Stimulated activated CD4-positive, alpha-beta T cell treated with anti-CD3 and anti-CD28 coated beads, Interleukin-12 subunit alpha, Interleukin-12 subunit beta, amount 100 ng/mL, for 4 hours (primary cell): ENCODE data around the gene ANKS1A.

Source experiments
- DNase-seq: peaks from one replicate; pipeline ENCODE4 v3.0.0-alpha.2; 2020

The ANKS1A gene

DNA sequence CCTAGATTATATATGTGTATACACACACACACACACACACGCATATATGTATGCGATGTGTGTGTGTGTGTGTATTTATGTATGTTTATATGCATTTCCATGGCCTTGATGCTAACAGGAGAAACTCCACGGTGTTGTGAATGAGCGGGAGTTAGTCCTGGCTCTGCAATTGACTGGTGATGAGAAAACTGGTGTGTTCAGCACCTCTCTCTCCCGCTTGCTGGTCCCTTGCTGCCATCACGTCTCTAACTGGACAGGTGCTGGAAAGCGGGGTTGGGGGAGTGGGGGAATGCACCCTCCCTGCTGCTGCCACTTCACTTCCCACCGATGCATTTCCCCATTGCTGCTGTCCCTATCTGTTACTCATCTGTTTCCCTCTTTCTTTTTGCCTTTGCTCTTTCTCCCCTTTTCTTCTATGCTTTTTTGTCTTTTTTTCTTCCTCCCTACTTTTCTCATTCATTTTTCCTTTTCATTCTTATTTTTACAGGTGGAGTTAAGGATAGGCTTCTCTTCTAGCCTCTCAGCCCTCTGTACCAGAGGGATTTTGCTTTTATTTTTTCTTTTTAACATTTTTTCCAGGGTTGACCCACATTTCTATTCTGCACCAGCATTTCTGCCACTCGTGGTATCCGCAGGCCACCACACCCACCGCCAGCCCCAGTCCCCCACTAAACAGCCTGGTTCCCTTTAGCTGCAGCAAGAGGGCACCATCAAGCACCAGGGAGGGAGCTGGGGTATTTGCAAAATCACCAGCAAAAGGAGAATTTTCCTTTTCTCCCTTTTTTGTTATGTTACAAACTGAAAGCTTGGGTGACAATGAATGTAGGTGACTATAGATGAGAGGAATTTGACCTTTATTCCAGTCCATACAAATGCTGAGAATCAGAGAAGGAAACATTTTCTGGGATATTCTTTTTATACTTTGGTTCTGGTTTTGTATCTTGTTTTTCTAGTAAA is 136.5 kb downstream of the ANKS1A start:
- no peak for DNase-seq

DNA sequence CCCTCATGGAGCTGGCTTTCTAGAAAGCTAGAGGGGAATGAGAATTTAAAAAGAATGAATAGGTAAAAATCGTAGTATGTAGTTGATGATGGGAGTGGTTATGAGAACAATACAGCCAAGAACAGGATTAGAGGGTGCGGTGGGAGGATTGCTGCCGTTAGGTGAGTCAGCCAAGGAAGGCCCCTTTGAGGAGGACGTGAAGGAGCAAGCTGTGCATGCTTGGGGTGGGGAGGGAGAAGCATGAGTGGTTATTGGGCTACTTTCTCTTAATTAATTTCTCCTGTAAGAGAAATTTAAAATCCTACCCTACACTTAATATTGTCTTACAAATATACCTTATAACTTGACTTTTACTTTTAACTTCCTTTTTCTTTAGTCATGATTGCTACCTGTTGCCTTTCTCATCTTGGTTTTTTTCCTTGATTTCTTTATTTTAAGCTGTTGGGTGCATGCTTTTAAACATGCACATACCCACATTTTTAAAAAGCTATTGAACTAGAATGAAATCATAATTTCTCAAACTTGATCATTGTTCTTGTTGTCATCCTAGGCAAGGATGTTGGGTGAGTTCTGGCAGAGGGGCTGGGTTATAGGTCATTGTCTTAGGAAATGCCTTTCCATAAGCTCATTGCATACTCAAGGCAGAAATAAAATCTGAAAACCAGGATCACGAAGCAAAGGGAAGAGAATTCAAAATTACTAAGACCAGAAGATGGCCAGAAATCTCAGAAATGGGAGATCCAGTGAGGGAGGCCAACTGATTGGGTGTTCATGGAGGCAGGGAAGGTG is 137.6 kb downstream of the ANKS1A start:
- DNase-seq, result no peak

DNA sequence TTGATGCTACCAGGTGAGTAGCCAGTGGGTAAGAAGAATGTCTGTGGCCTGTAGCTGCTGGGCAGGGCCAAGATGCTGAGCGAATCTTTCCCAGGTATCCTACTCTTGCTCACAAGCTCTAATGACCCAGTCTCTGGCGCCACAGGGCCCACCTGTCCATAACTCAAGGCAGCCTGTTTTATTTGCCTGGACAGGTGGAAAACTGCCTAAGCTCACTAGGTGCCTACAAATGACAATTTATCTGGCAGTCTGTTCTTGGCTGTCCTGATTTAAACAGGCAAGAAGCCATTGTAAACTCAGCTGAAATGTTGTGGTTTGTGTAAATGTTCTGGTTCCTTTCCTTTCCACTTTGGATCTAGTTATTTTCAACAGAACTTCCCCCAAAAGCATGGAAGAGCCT is 138.8 kb downstream of the ANKS1A start:
- no peak for DNase-seq

DNA sequence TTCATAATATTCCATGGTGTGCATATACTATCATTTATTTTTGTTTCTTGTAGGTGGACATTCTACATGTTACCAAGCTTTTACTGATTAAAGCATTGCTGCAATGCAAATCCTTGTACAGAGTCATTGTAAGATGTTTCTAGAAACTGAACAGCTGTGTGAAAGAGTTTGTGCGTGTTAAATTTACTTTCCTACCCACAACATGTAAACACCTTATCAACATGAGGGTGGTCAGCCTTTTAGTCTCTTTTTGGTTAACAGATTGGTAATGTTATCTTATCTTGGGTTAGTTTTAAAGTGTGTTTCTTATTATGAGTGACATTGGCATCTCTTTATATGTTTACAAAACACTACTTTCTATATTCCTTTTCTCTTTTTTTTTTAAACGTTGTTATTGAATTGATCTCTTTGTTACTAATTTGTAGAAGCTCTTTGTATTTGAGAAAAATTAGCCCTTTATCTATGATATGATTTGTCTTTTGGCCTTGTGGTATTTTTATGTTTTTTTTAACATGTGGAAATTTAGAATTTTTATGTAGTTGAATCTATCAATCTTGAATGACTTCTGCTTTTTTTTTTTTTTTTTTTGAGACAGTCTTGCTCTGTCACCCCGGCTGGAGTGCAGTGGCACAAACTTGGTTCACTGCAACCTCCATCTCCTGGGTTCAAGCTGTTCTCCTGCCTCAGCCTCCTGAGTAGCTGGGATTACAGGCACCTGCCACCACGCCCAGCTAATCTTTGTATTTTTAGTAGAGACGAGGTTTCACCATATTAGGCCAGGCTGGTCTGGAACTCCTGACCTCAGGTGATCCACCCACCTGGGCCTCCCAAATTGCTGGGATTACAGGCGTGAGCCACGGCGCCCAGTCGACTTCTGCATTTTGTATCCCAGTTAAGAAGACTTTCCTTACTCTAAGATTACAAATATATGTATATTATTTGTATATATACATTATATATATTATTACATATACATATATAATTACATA is 140.0 kb downstream of the ANKS1A start:
- no peak for DNase-seq

DNA sequence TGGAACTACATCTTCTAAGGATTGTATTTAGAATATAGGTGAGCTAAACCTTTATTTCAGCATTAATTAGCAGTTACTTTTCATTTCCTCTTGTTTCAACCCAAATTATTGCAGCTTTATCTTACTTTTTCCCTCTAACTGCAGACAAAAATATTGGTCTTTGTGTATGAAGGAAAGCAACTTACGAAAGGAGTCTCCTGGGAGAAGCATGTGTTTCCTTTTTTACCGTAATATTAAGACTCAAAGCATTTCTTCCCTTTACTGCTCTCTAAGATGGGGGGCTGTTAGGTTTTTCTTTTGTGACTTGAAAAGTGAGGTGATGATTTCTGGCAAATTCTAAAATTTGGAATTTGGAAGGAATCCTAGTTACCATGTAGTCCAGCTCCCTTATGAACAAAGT is 141.0 kb downstream of the ANKS1A start:
- no peak for DNase-seq

DNA sequence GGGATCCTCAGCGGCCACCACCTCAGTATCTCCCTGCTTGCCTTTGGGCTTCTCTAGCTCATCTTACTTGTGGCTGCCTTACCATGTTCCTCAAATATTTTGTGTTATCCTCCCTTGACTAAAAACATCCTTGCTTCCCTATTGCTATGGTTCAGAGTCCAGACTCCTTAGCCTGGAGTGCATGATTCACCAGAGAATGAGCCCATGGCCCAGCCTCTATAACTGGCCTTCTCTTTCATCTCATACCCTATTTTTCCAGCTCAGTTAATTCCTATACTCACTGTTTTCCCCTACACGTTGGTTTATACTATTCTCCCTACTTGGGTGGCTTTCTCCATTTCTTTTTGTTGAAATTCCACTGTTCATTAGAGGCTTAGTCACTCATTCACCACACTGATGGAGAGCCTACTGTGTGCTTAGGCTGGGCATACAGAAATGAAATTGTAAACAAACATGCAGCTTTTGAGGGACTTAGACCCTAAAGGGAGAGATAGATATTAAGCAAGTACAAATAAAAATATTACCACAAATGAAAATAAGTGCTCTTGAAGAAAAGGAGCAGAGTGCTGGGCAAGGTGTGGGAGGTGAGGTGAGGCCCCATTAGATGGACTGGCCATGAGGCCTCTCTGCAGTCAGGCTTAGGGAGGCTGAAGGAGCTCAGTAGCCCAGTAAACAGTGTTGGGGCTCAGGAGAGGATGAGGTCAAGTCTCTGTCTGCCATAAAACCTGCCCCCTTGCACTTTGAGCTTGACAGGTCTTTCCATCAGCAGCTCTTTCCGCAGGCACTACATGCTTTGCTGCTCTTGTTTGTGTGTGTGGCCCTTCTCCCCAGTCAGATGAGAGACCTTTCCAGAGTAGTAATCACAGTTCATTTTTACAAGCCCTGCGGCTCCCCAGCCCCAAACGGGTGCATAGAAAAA is 142.8 kb downstream of the ANKS1A start:
- no peak for DNase-seq

DNA sequence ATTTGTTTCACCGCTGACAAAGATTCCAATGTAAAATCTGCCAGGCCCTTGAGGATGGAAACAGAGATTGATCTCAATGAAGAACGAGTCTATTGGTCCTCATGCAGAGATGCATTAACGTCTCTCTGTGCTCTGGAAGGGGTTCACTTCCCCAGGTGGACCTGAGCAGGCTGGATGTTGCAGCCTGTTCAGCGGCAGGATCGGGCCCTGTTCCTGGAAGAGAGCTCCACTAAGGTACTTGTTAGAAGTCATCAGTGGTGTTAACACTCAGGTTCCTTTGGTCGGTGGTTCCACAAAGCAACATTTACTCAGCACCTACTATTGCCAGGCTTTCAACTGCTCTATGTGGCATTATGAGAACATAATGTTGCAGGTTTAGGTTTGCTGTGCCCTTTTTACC is 144.6 kb downstream of the ANKS1A start:
- no peak for DNase-seq

DNA sequence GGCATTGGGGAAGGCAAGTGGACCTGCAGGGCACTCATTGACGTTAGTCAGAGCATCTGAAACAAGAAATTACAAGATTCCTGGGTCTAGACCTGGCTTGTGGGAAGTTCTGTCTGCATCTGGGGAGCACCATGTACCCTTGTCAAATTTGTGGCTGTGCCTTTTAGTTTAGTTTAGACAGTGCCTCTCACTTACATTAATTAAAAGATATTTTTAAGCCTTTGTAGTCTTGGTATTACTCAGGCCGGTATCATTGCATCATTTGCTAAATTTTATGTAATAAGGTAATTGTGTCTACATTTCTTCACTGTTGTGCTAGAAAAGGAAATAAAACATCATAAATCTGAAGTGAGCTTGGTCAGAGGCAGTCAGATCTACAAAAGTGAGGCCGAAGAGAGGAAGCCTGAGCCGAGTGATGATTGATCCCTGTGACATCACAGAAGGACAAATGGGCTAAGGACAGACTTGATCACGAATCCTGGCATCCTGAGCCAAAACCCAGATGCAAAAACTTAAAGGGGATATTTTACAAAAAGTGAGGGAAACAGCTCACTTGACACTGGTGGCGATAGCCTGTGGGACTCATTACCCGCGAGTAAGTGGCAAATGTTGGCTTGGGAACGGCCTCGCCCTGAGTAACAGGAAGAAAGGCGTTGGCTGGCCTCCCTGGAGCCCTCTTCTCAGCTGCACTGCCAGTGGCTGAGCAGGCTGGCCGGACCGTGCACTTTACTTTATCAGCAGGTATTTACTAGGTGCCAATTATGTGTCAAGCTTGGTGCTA is 145.5 kb downstream of the ANKS1A start:
- DNase-seq, result no peak

DNA sequence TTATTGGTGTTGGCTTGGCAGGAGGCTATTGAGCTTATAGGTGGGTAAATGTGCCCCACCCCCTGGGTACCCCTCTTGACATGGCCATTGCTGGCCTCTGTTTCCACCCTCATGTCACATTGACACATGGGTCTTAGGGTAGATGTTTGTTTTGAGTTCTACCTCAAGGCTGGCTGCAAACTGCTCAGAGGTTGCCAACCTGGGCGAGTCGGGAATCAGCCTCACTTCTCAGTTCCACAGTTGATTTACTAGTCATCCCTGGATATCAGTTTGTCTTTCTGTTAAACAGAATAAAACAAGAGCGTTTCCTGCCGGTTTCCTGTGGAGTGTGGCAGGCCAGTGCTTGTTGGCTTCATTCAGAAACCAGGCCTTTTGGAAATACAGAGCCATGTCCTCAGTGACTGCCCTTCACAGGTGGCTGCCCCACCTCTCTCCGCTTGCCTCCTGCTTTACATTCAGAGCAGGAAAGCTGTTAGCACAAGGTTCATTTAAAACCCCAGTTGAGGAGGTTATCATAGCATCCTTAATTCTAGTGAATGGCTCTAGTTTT is 146.5 kb downstream of the ANKS1A start:
- no peak for DNase-seq

DNA sequence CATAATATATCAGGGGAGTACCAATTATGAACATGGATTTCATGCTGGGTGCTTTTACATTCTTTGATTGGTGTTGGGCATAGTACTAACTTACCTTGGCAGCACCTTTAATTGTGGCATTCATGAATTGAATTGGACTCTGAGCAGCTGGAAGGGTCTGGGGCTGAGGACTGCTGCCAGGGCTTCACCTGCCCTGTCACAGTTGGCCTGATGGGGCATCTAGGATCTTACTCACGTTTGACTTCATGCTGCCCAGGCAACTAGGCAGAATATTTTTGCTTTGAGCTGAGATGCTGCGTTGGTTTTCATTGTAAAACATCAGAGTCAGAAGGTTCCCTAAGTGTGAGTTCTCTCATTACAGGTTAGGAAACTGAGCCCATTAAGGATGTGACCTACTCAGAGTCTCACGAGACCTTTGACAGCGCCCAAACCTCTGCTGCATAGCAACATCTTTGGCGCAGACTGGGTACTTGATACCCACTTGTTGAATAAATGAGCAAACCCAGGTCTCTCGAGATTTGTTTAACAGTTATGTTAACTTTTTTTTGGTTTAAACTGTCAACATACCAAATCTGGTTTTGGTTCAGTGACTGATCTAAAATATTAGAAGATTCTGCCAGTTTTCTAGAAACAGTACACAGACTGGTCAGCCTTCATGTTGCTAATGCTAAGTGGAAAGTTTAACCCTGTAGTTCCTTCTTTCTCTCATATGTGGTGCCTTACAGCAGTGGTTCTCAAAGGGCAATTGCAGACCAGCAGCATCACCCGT is 147.2 kb downstream of the ANKS1A start:
- DNase-seq, result no peak

DNA sequence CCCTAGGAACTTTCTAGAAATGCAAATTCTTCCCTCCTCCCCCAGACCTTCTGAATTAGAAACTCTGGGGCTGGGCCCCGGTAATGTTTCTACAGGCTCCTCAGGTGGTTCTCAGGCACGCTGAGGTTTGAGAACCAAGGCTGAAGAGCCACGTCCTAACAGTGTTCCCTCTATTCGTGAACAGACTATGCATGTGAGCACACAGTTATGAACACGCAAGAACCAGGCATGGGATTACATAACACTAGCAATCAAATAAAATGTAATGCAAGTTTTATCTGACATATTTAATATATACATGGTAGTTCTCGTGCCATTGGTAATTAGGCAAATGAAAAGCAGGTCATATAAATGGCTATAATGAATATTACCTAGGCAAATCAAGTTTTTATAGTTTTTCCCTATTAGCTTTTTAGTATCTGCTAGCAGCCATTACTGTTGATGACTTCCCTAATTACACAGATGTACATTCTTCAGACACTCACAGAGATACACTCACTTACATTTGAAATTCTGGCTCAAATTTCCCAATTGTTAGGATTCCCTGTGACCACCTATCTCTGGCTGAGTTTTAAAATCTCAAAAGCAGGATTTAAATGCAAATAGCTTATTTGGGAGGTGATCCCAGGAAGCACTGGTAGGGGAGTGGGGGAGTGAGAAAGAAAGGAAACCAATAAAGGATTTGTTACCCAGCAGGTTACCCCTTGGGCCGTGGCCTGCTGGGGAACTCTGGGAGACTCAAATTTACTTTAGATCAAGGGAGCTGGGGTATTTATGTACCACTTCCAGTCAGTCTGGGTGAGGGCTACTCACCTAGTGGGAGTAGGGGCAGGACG is 148.0 kb downstream of the ANKS1A start:
- no peak for DNase-seq

DNA sequence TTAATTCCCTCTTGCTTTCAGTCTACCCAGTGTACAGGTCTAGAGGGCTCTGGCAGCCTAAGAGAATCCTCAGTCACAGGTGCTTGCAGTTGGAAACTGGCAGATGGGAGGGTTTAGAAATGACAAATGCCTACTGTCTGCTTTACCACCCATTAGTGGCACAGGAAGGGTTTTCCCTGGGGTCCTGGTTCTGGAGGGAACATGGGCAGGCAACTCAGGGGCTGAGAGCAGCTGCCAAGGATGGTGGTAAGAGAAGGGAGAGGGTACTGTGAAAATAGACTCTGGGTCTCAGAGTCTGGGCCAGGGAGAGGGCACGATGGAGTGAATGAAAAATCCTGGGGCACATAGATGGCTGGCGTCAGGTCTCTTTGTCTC is 148.6 kb downstream of the ANKS1A start:
- no peak for DNase-seq

DNA sequence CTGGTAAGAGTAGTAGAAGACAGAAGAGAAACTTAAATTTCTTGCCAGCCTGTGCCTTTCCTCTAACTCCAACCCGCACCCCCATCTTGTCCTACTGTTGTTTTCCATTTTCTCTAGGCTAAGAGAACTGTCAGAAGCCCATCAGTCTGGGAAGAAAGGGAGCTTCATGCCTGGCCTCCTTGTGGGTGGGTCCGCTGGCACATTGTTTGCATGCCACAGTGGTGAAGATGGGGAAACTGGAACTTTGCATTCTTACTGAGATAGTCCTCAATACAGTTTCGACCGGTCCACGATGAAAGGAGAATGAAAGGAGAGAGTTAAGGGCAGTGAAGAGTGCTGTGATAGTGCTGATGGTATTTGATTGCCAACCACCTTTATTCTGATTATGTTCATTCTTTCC is 149.0 kb downstream of the ANKS1A start:
- no peak for DNase-seq

DNA sequence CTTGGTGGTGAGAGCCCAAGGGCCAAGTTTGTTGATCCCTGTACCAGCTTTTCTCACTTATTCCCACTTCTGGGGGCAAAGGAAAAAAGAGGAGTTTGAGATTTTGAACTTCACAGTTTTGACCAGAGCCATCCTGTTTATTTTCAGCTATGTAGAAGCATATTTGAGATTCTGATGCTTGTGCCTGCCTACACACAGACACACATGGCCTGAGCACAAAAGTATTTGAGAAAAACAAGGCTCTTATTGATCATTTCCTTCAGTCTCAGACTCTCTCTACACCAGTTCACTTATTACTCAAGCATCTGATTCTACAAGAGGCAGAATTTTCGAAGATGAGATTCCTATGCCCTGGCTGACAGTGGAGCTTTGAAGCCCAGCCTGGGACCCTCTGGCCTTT is 151.3 kb downstream of the ANKS1A start:
- no peak for DNase-seq

DNA sequence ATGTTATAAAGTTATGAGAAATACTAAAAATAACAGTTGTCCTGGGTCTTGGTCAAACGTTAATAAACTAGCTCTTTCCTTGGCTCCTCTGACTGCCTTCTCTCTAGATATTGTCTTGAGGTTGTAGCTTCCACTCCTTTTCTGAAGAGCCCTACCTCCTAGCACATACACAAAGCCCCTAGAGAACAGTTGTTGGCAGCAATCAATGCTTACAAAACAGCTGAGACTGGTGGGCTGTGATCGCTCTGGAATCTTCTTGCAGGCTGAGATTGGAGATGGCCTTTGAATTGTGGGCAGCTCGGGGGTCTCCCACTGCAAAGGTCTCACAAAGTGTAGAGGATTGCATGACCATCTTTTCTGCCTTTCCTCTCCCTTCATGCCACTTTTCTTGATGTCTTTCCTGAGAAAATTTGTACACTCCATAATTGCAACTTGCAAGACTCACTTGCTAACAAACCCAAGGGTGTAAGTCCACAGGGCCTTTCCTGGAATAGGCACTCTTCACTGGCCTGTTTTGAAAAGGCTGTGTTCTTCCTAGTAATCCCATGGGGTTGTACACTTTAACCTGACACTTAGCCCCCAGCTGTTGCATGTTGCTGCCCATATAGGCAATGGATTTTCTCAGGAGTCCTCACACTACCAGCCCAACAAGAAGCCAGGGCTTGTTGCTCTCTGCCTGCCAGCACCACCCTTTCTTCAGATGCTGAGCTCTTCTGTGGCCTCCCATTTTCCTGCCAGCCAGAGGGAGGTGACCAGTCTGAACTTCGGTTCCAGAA is 152.2 kb downstream of the ANKS1A start:
- no peak for DNase-seq

DNA sequence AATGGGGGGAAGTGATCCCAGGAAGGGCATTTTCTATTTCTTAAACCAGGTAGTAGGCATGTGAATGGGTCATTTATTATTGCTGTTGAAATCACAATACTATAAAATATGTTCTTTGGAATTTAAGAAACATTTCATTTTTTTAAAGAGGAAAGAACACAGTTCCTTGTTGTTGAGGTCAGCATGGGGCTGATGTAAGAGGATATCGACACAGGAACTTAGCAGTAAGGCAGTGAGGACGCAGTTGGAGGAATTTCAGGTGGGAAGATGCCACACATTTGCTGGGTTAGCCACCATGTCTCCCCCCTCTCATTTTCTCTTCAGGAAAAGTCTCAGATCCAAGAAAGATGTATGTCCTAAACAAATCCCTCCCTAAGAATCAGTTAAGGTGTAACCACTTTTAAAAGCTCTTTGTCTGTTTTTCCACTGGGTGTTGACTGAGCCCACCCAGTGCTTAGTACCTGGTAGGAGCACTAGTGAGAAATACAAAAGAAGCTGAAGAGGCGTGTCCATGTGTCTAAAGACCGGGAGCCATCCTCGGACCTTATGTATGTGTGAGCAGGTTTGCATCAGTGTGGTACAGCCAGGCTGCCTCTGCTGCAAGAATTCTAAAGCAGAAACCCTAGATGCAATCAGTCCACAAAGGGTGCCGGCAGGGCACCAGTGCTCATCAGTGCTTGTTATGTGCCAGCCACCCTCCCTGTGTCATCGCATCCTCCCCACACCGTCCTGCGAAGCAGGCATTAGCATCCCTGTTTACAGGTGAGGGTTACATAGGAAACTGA is 153.2 kb downstream of the ANKS1A start:
- no peak for DNase-seq
